ENCODE data around the gene ATP8A1.

The ATP8A1 gene

DNA sequence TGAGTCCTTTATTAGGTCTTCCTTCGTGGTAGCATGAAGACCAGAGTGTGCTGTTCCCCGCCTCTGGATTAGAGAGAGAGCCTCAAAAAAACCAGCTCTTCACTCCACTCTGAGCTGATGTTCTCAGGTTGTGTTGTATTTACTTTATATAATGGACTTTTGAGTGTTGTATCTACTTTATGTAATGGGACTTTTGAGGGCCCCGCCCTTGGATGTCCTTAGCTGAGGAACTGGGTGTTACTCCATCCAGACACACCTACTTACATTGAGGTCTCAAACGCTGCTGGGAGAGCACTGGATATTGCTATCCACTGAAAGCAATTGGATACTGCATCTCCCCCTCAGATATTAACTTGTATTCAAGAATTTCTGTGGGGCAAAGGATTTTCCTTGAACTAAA, 28.2 kb downstream of the ATP8A1 start:
- no peak overlapping the region for H2AFZ ChIP-seq (ENCODE audit: low read depth, low read length)
- no peak overlapping the region for H3K9ac ChIP-seq (ENCODE audit: low read length)
- H3K9me3 ChIP-seq (ENCODE audit: insufficient read depth, low read length), result no peaks in the 10 kb centered on the region
- H4K20me1 ChIP-seq (ENCODE audit: insufficient read depth, low read length), result 0 out of 2 replicates have a peak, but pooled peaks cover 7% of the 10 kb centered on the region
- peaks cover 25% of the 10 kb centered on the region for H3K79me2 ChIP-seq (ENCODE audit: low read length)
- TF ChIP-seq, protein P1, sequence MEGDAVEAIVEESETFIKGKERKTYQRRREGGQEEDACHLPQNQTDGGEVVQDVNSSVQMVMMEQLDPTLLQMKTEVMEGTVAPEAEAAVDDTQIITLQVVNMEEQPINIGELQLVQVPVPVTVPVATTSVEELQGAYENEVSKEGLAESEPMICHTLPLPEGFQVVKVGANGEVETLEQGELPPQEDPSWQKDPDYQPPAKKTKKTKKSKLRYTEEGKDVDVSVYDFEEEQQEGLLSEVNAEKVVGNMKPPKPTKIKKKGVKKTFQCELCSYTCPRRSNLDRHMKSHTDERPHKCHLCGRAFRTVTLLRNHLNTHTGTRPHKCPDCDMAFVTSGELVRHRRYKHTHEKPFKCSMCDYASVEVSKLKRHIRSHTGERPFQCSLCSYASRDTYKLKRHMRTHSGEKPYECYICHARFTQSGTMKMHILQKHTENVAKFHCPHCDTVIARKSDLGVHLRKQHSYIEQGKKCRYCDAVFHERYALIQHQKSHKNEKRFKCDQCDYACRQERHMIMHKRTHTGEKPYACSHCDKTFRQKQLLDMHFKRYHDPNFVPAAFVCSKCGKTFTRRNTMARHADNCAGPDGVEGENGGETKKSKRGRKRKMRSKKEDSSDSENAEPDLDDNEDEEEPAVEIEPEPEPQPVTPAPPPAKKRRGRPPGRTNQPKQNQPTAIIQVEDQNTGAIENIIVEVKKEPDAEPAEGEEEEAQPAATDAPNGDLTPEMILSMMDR (IDR thresholded peaks at IDR 0.05; ENCODE audit: low read depth, low read length), result no peak
- TF ChIP-seq EZH2phosphoT487 (IDR thresholded peaks at IDR 0.05; ENCODE audit: low read depth), result no peak
- peaks cover under 1% of the 10 kb centered on the region for H3K36me3 ChIP-seq (replicated peaks; ENCODE audit: low read depth, low read length)
- H3K4me3 ChIP-seq (ENCODE audit: low read length), result no peak overlapping the region
- peak overlapping the region; percentile 44 for H3K4me2 ChIP-seq (ENCODE audit: low read length)
- H3K27ac ChIP-seq (ENCODE audit: low read length), result no peak overlapping the region
- H3K27me3 ChIP-seq (ENCODE audit: low read depth, low read length), result no peaks in the 10 kb centered on the region
- peaks cover 17% of the 10 kb centered on the region for H3K4me1 ChIP-seq (ENCODE audit: low read length)

DNA sequence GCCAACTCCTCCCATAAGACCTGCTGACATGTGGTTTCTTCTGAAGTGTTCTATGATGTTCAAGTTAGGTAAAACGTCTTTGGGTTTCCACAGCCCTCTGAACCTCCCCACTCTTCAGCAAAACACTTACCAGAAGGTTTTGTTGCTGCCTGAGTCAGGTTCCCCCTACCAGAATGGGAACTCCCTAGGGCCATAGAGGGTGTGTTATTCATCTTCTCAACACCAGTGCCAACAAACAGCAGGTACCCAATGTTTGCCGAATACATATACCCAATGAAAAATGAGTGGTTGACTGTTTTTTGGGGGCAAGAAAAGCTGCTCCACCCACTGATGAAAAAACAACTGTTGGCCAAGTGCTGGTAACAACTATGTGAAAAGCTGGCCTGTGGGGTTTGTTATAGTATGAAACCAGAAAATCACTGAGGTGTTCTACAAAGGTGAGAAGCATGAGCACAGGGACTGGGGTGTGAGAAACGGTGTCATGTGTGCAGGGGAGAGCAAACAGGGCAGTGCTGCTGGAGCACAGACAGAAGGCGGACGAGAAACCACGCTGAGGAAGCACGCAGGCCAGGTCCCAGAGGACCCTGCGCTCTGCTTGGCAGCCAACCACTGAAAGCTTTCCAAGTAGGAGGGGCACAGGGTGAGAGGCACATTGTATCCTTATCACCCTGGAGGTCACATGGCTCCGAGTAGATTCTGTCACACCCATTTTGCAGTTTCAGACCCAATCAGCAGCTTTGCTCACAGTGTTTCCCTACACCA, 28.8 kb downstream of the ATP8A1 start:
- Histone ChIP-seq H3K4me1 (ENCODE audit: low read length) (peaks cover 17% of the 10 kb centered on the region), H3K27me3 (ENCODE audit: low read depth, low read length) (no peaks in the 10 kb centered on the region), H3K9me3 (ENCODE audit: insufficient read depth, low read length) (no peaks in the 10 kb centered on the region), H2AFZ (ENCODE audit: low read depth, low read length) (no peak overlapping the region), H3K79me2 (ENCODE audit: low read length) (peaks cover 18% of the 10 kb centered on the region), H3K27ac (ENCODE audit: low read length) (no peak overlapping the region), H3K4me3 (ENCODE audit: low read length) (no peak overlapping the region), H3K36me3 (replicated peaks; ENCODE audit: low read depth, low read length) (peaks cover 5% of the 10 kb centered on the region), H4K20me1 (ENCODE audit: insufficient read depth, low read length) (0 out of 2 replicates have a peak, but pooled peaks cover 7% of the 10 kb centered on the region), H3K4me2 (ENCODE audit: low read length) (peak overlapping the region; percentile 44), H3K9ac (ENCODE audit: low read length) (no peak overlapping the region)
- no peak for TF ChIP-seq EZH2phosphoT487 (IDR thresholded peaks at IDR 0.05; ENCODE audit: low read depth)
- TF ChIP-seq, protein P1 (IDR thresholded peaks at IDR 0.05; ENCODE audit: low read depth, low read length), result no peak

GRCh38 chr4:42626629-42627146, 30.2 kb downstream of the ATP8A1 start:
- H3K27ac ChIP-seq (ENCODE audit: low read length), result no peak overlapping the region
- no peaks in the 10 kb centered on the region for H3K27me3 ChIP-seq (ENCODE audit: low read depth, low read length)
- no peak overlapping the region for H2AFZ ChIP-seq (ENCODE audit: low read depth, low read length)
- TF ChIP-seq EZH2phosphoT487 (IDR thresholded peaks at IDR 0.05; ENCODE audit: low read depth), result no peak
- peaks cover 5% of the 10 kb centered on the region for H3K36me3 ChIP-seq (replicated peaks; ENCODE audit: low read depth, low read length)
- H3K4me2 ChIP-seq (ENCODE audit: low read length), result no peak overlapping the region
- H3K4me3 ChIP-seq (ENCODE audit: low read length), result no peak overlapping the region
- H4K20me1 ChIP-seq (ENCODE audit: insufficient read depth, low read length), result 0 out of 2 replicates have a peak, but pooled peaks cover 7% of the 10 kb centered on the region
- peaks cover 9% of the 10 kb centered on the region; the same call in 1 of the 2 replicates for H3K79me2 ChIP-seq (ENCODE audit: low read length)
- H3K4me1 ChIP-seq (ENCODE audit: low read length), result peaks cover 13% of the 10 kb centered on the region
- H3K9ac ChIP-seq (ENCODE audit: low read length), result no peak overlapping the region
- no peaks in the 10 kb centered on the region for H3K9me3 ChIP-seq (ENCODE audit: insufficient read depth, low read length)

- H3K36me3 ChIP-seq (replicated peaks; ENCODE audit: low read depth, low read length), result peaks cover 5% of the 10 kb centered on the region
- H3K9me3 ChIP-seq (ENCODE audit: insufficient read depth, low read length), result no peaks in the 10 kb centered on the region
- H3K9ac ChIP-seq (ENCODE audit: low read length), result no peak overlapping the region
- H2AFZ ChIP-seq (ENCODE audit: low read depth, low read length), result no peak overlapping the region
- 0 out of 2 replicates have a peak, but pooled peaks cover 5% of the 10 kb centered on the region for H3K79me2 ChIP-seq (ENCODE audit: low read length)
- H3K27me3 ChIP-seq (ENCODE audit: low read depth, low read length), result no peaks in the 10 kb centered on the region
- no peak for TF ChIP-seq EZH2phosphoT487 (IDR thresholded peaks at IDR 0.05; ENCODE audit: low read depth)
- no peak overlapping the region for H3K27ac ChIP-seq (ENCODE audit: low read length)
- H3K4me1 ChIP-seq (ENCODE audit: low read length), result peaks cover 13% of the 10 kb centered on the region
- no peak overlapping the region for H3K4me2 ChIP-seq (ENCODE audit: low read length)
- no peak overlapping the region for H3K4me3 ChIP-seq (ENCODE audit: low read length)
- no peaks in the 10 kb centered on the region for H4K20me1 ChIP-seq (ENCODE audit: insufficient read depth, low read length)
Observed at GRCh38 chr4:42625329-42625728, 31.6 kb downstream of the ATP8A1 start.

GRCh38 chr4:42624551-42624950, 32.4 kb downstream of the ATP8A1 start:
- Histone ChIP-seq H2AFZ (ENCODE audit: low read depth, low read length) (no peak overlapping the region), H3K27ac (ENCODE audit: low read length) (no peak overlapping the region), H3K27me3 (ENCODE audit: low read depth, low read length) (no peaks in the 10 kb centered on the region), H4K20me1 (ENCODE audit: insufficient read depth, low read length) (no peaks in the 10 kb centered on the region), H3K9ac (ENCODE audit: low read length) (no peak overlapping the region), H3K4me3 (ENCODE audit: low read length) (no peak overlapping the region), H3K9me3 (ENCODE audit: insufficient read depth, low read length) (no peaks in the 10 kb centered on the region), H3K36me3 (replicated peaks; ENCODE audit: low read depth, low read length) (peaks cover 5% of the 10 kb centered on the region), H3K4me1 (ENCODE audit: low read length) (peaks cover 13% of the 10 kb centered on the region), H3K4me2 (ENCODE audit: low read length) (no peak overlapping the region), H3K79me2 (ENCODE audit: low read length) (0 out of 2 replicates have a peak, but pooled peaks cover 5% of the 10 kb centered on the region)
- no peak for TF ChIP-seq EZH2phosphoT487 (IDR thresholded peaks at IDR 0.05; ENCODE audit: low read depth)
- TF ChIP-seq, protein P1 (IDR thresholded peaks at IDR 0.05; ENCODE audit: low read depth, low read length), result no peak

All from OCI-LY3 (cell line).